Spleen (tissue), 11 donors: Measurements from ENCODE around the gene FBLIM1. TPM values are rescaled to one million over a fixed set of nuclear protein-coding genes. Genes with fewer than 3 reads are reported as not detected.

Experiments
- DNase-seq: peaks from one replicate; pipeline ENCODE4 v3.0.0-alpha.2; 2020
- H3K27ac ChIP-seq, 8 donors: fragments of 200-600 bp; sonication (generic) in 7 of 8; 1 replicate in 4 of 8; 2 replicates in 4 of 8; pipeline versions ENCODE4 v1.5.0 to v1.8.0; 2016 to 2021; ENCODE audit warnings: inconsistent platforms in 4 of 8, mild to moderate bottlenecking in 4 of 8, moderate library complexity in 1 of 8
- H3K27me3 ChIP-seq, 7 donors: fragments of 200-600 bp; sonication (generic) in 6 of 7; replicated peaks in 1 of 7; 1 replicate in 4 of 7; 2 replicates in 3 of 7; pipeline versions ENCODE4 v1.5.0 to v1.8.0; 2016 to 2021; ENCODE audit warnings: inconsistent platforms in 3 of 7, mild to moderate bottlenecking in 1 of 7
- H3K36me3 ChIP-seq, 6 donors: fragments of 200-600 bp; sonication (generic) in 5 of 6; 1 replicate in 4 of 6; 2 replicates in 2 of 6; pipeline versions ENCODE4 v1.5.0 to v1.8.0; 2016 to 2021; ENCODE audit warnings: inconsistent platforms in 2 of 6
- H3K4me1 ChIP-seq, 6 donors: fragments of 200-600 bp; sonication (generic) in 5 of 6; 1 replicate in 3 of 6; 2 replicates in 3 of 6; pipeline versions ENCODE4 v1.5.0 to v1.8.0; 2016 to 2021; ENCODE audit warnings: inconsistent platforms in 3 of 6
- H3K4me3 ChIP-seq, 8 donors: fragments of 200-600 bp; sonication (generic) in 7 of 8; 1 replicate in 4 of 8; 2 replicates in 4 of 8; pipeline versions ENCODE4 v1.5.0 to v1.8.0; 2016 to 2021; ENCODE audit warnings: inconsistent platforms in 4 of 8, mild to moderate bottlenecking in 4 of 8, moderate library complexity in 2 of 8
- H3K9me3 ChIP-seq, 8 donors: fragments of 200-600 bp; sonication (generic) in 7 of 8; 1 replicate in 4 of 8; 2 replicates in 4 of 8; pipeline versions ENCODE4 v1.5.0 to v1.8.0; 2016 to 2021; ENCODE audit warnings: inconsistent platforms in 4 of 8
- CTCF ChIP-seq, 11 experiments: fragments of 200-600 bp in 7 of 11; fragments of 450-650 bp in 4 of 11; sonication (generic) in 4 of 11; IDR thresholded peaks in 8 of 11; conservative IDR thresholded peaks in 3 of 11; 1 replicate in 7 of 11; 2 replicates in 4 of 11; pipeline versions ENCODE4 v1.4.0 to v1.8.0; 2016 to 2021; ENCODE audit warnings: antibody characterized with exemption in 11 of 11, inconsistent platforms in 4 of 11, mild to moderate bottlenecking in 1 of 11
- POLR2A ChIP-seq, 3 donors: fragments of 450-650 bp; IDR thresholded peaks; one replicate each; pipeline ENCODE4 v1.5.1; 2017; ENCODE audit warnings: antibody characterized with exemption in 3 of 3, mild to moderate bottlenecking in 1 of 3
- POLR2AphosphoS5 ChIP-seq, 3 donors: sonication (generic); formaldehyde crosslinking; IDR thresholded peaks; one replicate each; pipeline ENCODE4 v1.5.1; 2017; ENCODE audit warnings: antibody characterized with exemption in 3 of 3
- WGBS, 5 donors: extraction: QIAGEN DNeasy Blood & Tissue Kit in 3 of 5; methylation state at CpG; one replicate each; pipeline versions ENCODE4 v1.1.5 to v1.1.7; 2013 to 2018; 5-methylcytosine and 5-hydroxymethylcytosine counted together
- intact Hi-C: fragments of 100-400 bp; cut with DNase I; formaldehyde crosslinking; loops from one replicate; pipeline ENCODE4 v1.15.0; 2023; ENCODE audit warnings: low total_unique reads
- polyA plus RNA-seq, 3 donors: library from polyadenylated mRNA; stranded (reverse); fragments of 200-250 nt; gene quantifications; one replicate each; pipeline ENCODE4 v1.2.1, GENCODE V29; 2013
- total RNA-seq, 7 donors: library from RNA; depleted of rRNA in 3 of 7; stranded (reverse); fragments of >200 nt in 3 of 7; fragmentation: NEBNext Ultra II Directional in 4 of 7; extraction: Animal tissue kit (Norgen Biotek cat#: 25700) in 4 of 7; gene quantifications; one replicate each; pipeline versions ENCODE4 v1.1.0 to v1.2.1, GENCODE V29; 2016 to 2021
- donor health status: healthy with polysubstance abuse.
- donor health status: DM: no; HTN: no; CAD: no; lungs with moderate emphysema.
- donor health status: DM: no; HTN: no; CAD: no.
- donor health status: Bipolar disorder and iron deficiency.
- donor health status: healthy.
- donor health status: DM: no; HTN: no; CAD: no.
- donor health status: DM: yes; HTN: yes; CAD: no.

The FBLIM1 gene
- total and polyA plus RNA-seq, 10 donors, result 7.2 to 89.1 (median 32.7) TPM

DNA sequence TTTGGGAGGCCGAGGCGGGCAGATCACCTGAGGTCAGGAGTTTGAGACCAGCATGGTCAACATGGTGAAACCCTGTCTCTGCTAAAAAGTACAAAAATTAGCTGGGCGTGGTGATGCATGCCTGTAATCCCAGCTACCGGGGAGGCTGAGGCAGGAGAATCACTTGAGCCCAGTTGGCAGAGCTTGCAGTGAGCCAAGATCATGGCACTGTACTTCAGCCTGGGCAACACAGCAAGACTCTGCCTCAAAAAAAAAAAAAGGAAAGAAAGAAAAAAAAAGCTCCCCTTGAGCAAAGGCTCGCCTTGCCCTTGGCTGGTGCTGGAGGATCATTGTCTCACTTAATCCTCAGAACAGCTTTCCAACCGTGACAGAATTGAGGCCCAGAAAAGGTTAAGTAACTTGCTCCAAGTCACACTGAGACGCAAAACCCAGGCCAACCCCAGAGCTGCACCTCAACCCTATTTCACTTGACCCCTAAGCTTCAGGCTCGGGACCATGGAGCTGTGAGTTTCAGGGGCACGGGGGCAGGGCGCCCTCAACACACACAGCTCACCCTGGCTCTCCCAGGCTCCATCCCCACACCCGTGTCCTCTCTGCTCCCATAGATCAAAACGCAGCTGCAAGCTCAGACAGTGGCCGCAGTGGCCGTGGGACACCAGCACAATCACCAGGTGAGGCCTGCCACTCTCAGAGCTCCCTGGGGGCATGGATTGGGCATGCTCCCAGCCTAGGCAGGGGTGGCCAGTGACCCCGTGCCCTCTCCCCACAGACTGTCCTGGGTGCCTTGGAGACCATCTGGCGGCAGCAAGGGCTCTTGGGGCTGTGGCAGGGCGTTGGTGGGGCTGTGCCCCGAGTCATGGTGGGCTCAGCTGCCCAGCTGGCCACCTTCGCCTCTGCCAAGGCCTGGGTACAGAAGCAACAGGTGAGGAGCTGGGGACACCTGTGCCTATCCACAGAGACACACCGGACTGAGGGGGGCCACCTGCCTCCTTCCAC, 21.0 kb upstream of the FBLIM1 start:
- peaks cover 0 to 47% (median 25%) of the 10 kb centered on the region in 6 donors for H3K36me3 ChIP-seq
- H3K4me1 ChIP-seq, result peaks cover 0 to 28% (median 8%) of the 10 kb centered on the region in 6 donors
- intact Hi-C loops, result no loop called here
- H3K4me3 ChIP-seq, result no peak overlapping the region
- WGBS, 5 donors, result 85 to 92% (median 90%) methylated on average over 14 to 20 of the region's 20 CpGs
- no peak for TF ChIP-seq CTCF (IDR thresholded peaks at IDR 0.05 in 8 of 11, conservative IDR thresholded peaks at IDR 0.05 in 3 of 11)
- TF ChIP-seq POLR2A (IDR thresholded peaks at IDR 0.05), result no peak
- peak in 1 of 3 donors; percentile 56 for TF ChIP-seq POLR2AphosphoS5 (IDR thresholded peaks at IDR 0.05)
- no peaks in the 10 kb centered on the region for H3K27me3 ChIP-seq
- no peaks in the 10 kb centered on the region for H3K9me3 ChIP-seq
- peak overlapping the region in 1 of 8 donors; percentile 2 for H3K27ac ChIP-seq
- no peak for DNase-seq

- Histone ChIP-seq H3K4me1 (peaks cover 0 to 28% (median 8%) of the 10 kb centered on the region in 6 donors), H3K9me3 (no peaks in the 10 kb centered on the region), H3K36me3 (peaks cover 0 to 37% (median 16%) of the 10 kb centered on the region in 6 donors), H3K27me3 (no peaks in the 10 kb centered on the region), H3K27ac (peak overlapping the region in 4 of 8 donors; percentile 8 to 37 (median 19)), H3K4me3 (no peak overlapping the region)
- TF ChIP-seq POLR2AphosphoS5 (IDR thresholded peaks at IDR 0.05) (no peak), CTCF (IDR thresholded peaks at IDR 0.05 in 8 of 11, conservative IDR thresholded peaks at IDR 0.05 in 3 of 11) (no peak), POLR2A (IDR thresholded peaks at IDR 0.05) (no peak)
- WGBS, 5 donors, result 86 to 97% (median 89%) methylated on average over 7 to 15 of the region's 15 CpGs
- intact Hi-C loops, result no loop called here
- DNase-seq, result no peak
These were observed 20.0 kb upstream of the FBLIM1 start for GRCh38 chr1:15738416-15739113.

- TF ChIP-seq CTCF (IDR thresholded peaks at IDR 0.05 in 8 of 11, conservative IDR thresholded peaks at IDR 0.05 in 3 of 11) (no peak), POLR2A (IDR thresholded peaks at IDR 0.05) (no peak), POLR2AphosphoS5 (IDR thresholded peaks at IDR 0.05) (peak in 1 of 3 donors; percentile 59)
- WGBS, 5 donors, result 73 to 86% (median 81%) methylated on average over 10 to 16 of the region's 16 CpGs
- H3K4me1 ChIP-seq, result peaks cover 0 to 28% (median 8%) of the 10 kb centered on the region in 6 donors
These were observed 19.3 kb upstream of the FBLIM1 start for GRCh38 chr1:15739259-15739658.

More at GRCh38 chr1:15739259-15739658, 19.3 kb upstream of the FBLIM1 start:
- Histone ChIP-seq H3K36me3 (peaks cover 0 to 31% (median 9%) of the 10 kb centered on the region in 6 donors), H3K4me3 (no peak overlapping the region), H3K27ac (peak overlapping the region in 4 of 8 donors; percentile 8 to 37 (median 19)), H3K27me3 (no peaks in the 10 kb centered on the region), H3K9me3 (no peaks in the 10 kb centered on the region)
- intact Hi-C loops, result no loop called here
- DNase-seq, result no peak
